ENCODE results near the gene GZMM.

Gene GZMM

GRCh38 chr19:534088-534487, 9.8 kb upstream of the GZMM start:
- H3K27me3 ChIP-seq (ENCODE audit: insufficient read depth, low read length) = no peaks in the 10 kb centered on the region
- peaks cover 39% of the 10 kb centered on the region for H3K36me3 ChIP-seq (ENCODE audit: insufficient read depth, low read length)
- no peak overlapping the region for H3K4me3 ChIP-seq (ENCODE audit: low read length)
- no peak overlapping the region for H2AFZ ChIP-seq (ENCODE audit: low read depth, low read length)
- no peaks in the 10 kb centered on the region for H3K9me3 ChIP-seq (ENCODE audit: low read length)
- peaks cover 13% of the 10 kb centered on the region for H3K4me1 ChIP-seq (ENCODE audit: insufficient read depth, low read length)

GRCh38 chr19:535017-535835, 8.6 kb upstream of the GZMM start:
- H3K36me3 ChIP-seq (ENCODE audit: insufficient read depth, low read length) = peaks cover 46% of the 10 kb centered on the region
- no peaks in the 10 kb centered on the region for H3K9me3 ChIP-seq (ENCODE audit: low read length)
- H3K27me3 ChIP-seq (ENCODE audit: insufficient read depth, low read length) = no peaks in the 10 kb centered on the region
- H2AFZ ChIP-seq (ENCODE audit: low read depth, low read length) = no peak overlapping the region
- peaks cover 13% of the 10 kb centered on the region for H3K4me1 ChIP-seq (ENCODE audit: insufficient read depth, low read length)
- H3K4me3 ChIP-seq (ENCODE audit: low read length) = no peak overlapping the region

DNA sequence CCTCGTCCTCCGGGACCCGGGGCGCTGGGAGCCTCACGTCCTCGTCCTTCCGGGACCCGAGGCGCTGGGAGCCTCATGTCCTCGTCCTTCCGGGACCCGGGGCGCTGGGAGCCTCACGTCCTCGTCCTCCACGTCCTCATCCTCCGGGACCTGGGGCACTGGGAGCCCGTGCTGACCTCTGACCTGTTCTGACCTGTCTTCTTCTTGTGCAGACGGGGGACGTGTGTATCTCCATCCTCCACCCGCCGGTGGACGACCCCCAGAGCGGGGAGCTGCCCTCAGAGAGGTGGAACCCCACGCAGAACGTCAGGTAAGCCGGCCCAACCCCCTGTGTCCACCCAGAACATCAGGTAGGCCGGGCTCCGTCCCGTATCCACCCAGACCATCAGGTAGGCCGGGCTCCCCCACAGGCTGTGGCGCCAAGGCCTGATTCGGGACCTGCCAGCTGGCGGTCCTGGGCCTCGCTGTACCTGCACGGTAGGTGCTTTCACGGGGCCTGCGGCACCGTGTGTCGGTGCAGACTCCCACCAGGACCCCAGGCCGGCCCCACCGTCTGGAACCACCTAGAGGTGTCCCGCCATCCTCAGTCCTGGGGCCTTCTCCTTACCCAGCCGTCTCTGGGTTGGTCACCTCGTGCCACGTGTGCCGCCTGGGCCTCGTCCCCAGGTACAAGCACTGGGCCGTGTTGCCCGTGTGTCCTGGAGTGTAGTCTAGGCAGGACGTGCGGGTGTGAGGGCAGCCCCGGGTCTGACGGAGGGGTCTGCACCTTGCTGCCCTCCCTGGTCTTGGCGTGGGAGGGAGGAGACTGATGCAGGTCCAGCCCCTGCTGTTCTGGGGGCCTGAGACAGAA, 7.6 kb upstream of the GZMM start:
- peaks cover 13% of the 10 kb centered on the region for H3K4me1 ChIP-seq (ENCODE audit: insufficient read depth, low read length)
- H3K36me3 ChIP-seq (ENCODE audit: insufficient read depth, low read length) = peaks cover 51% of the 10 kb centered on the region
- no peak overlapping the region for H2AFZ ChIP-seq (ENCODE audit: low read depth, low read length)
- no peaks in the 10 kb centered on the region for H3K9me3 ChIP-seq (ENCODE audit: low read length)
- no peaks in the 10 kb centered on the region for H3K27me3 ChIP-seq (ENCODE audit: insufficient read depth, low read length)
- H3K4me3 ChIP-seq (ENCODE audit: low read length) = no peak overlapping the region

GRCh38 chr19:536881-537404, 6.9 kb upstream of the GZMM start:
- Histone ChIP-seq H3K9me3 (ENCODE audit: low read length) (no peaks in the 10 kb centered on the region), H3K4me3 (ENCODE audit: low read length) (no peak overlapping the region), H3K27me3 (ENCODE audit: insufficient read depth, low read length) (no peaks in the 10 kb centered on the region), H2AFZ (ENCODE audit: low read depth, low read length) (no peak overlapping the region), H3K36me3 (ENCODE audit: insufficient read depth, low read length) (peaks cover 58% of the 10 kb centered on the region), H3K4me1 (ENCODE audit: insufficient read depth, low read length) (peaks cover 13% of the 10 kb centered on the region)

DNA sequence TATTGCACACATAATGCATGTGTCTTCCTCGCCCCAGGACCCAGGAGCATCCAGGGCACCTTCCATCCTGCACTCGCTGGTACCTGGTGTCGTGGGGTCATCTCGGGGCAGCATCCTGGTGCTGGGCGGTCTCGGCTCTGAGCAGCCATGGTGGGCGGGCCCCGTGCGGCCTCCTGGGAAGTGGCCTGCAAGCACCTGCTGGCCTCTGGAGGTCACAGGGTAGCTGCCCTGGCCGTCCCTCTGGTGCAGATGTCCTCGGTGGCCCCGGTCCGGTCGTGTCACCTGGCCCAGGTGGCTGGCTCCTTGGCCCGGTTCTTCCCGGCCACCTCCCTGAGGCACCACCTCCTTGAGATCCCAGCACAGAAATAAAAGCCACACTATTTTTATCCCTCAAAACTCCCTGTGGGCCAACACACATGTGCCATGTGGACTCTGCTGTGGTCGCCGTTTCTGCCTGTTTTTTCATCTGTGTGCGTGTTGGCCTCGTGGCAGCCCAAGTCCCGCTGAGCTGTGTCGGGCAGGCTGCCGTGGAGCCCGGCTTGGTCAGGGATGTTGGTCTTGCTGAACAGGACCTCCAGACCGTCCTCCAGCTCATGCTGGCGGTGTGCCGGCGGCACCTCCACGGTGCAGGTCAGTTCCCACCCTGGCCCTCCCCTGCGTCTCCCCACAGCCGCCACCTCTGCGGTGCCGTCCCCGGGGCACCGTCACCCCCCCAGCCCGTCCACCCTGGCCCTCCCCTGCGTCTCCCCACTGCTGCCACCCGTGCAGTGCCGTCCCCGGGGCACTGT, 5.0 kb upstream of the GZMM start:
- no peaks in the 10 kb centered on the region for H3K9me3 ChIP-seq (ENCODE audit: low read length)
- H2AFZ ChIP-seq (ENCODE audit: low read depth, low read length) = no peak overlapping the region
- H3K27me3 ChIP-seq (ENCODE audit: insufficient read depth, low read length) = no peaks in the 10 kb centered on the region
- H3K4me3 ChIP-seq (ENCODE audit: low read length) = no peak overlapping the region
- peaks cover 3% of the 10 kb centered on the region for H3K4me1 ChIP-seq (ENCODE audit: insufficient read depth, low read length)
- peaks cover 62% of the 10 kb centered on the region for H3K36me3 ChIP-seq (ENCODE audit: insufficient read depth, low read length)

GRCh38 chr19:539429-540030, 4.3 kb upstream of the GZMM start:
- Histone ChIP-seq H3K9me3 (ENCODE audit: low read length) (no peaks in the 10 kb centered on the region), H2AFZ (ENCODE audit: low read depth, low read length) (no peak overlapping the region), H3K27me3 (ENCODE audit: insufficient read depth, low read length) (no peaks in the 10 kb centered on the region), H3K36me3 (ENCODE audit: insufficient read depth, low read length) (peaks cover 61% of the 10 kb centered on the region), H3K4me3 (ENCODE audit: low read length) (no peak overlapping the region), H3K4me1 (ENCODE audit: insufficient read depth, low read length) (no peaks in the 10 kb centered on the region)

DNA sequence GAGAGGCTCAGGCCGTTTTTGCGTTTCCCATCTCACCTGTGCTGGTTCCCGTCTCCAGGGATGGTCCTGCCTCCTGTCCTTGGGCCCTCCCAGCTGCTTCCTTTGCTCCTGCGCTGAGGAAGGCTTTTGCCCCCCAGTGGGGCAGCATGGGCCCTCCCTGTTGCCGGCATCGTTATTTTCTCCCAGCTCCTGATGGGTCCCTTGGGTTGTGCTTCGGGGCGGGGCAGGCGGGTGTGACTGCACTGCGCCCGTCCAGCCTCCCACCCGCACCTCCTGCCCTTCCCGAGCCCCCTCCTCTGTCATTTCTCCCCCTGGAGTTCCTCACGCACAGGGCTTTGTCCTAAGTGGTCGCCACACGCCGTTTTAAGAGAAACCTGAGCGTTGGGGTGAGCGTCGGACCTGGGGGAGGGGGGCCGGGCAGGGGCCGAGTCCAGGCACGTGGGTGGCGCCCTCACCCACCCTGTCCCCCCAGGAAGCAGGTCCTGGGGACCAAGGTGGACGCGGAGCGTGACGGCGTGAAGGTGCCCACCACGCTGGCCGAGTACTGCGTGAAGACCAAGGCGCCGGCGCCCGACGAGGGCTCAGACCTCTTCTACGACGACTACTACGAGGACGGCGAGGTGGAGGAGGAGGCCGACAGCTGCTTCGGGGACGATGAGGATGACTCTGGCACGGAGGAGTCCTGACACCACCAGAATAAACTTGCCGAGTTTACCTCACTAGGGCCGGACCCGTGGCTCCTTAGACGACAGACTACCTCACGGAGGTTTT, 2.8 kb upstream of the GZMM start:
- H3K4me3 ChIP-seq (ENCODE audit: low read length) = no peak overlapping the region
- H2AFZ ChIP-seq (ENCODE audit: low read depth, low read length) = no peak overlapping the region
- no peaks in the 10 kb centered on the region for H3K4me1 ChIP-seq (ENCODE audit: insufficient read depth, low read length)
- no peaks in the 10 kb centered on the region for H3K27me3 ChIP-seq (ENCODE audit: insufficient read depth, low read length)
- H3K9me3 ChIP-seq (ENCODE audit: low read length) = no peaks in the 10 kb centered on the region
- peaks cover 50% of the 10 kb centered on the region for H3K36me3 ChIP-seq (ENCODE audit: insufficient read depth, low read length)

GRCh38 chr19:541699-542098, 2.2 kb upstream of the GZMM start:
- Histone ChIP-seq H3K4me1 (ENCODE audit: insufficient read depth, low read length) (no peaks in the 10 kb centered on the region), H2AFZ (ENCODE audit: low read depth, low read length) (no peak overlapping the region), H3K36me3 (ENCODE audit: insufficient read depth, low read length) (peaks cover 43% of the 10 kb centered on the region), H3K27me3 (ENCODE audit: insufficient read depth, low read length) (no peaks in the 10 kb centered on the region), H3K4me3 (ENCODE audit: low read length) (no peak overlapping the region), H3K9me3 (ENCODE audit: low read length) (no peaks in the 10 kb centered on the region)

DNA sequence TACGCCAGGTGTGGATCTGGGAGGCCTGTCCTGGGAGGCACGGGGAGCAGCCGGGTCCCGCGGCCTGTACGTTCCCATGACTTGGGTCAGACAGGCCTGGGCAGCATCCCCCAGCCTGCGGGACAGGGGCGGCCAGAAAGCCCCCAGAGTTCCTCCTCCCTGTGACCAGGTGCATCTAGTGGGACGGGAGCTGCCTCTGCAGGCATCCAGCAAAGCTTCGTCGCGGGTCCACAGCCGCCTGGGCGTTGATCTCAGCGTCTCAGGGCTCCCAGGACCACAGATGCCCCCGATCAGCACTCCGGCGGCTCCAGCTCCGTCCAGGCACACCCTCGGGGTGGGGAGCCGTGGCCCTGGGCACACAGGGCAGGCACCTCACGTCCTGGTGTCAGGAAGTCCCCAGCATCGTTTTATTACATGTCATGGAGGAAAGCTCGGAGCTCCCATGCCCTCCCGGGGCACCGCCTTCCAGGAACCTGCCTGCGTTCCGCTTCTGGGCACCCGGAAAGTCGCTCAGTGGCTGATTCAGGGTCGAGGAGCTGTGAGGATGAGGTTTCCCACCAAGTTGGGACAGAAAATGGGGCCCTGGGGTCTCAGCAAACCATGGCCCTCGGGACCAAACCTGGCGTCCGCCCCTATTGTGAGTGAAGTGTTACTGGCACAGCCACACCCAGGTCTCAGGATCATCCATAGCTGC, 1.5 kb upstream of the GZMM start:
- Histone ChIP-seq H3K9me3 (ENCODE audit: low read length) (no peaks in the 10 kb centered on the region), H3K4me1 (ENCODE audit: insufficient read depth, low read length) (no peaks in the 10 kb centered on the region), H2AFZ (ENCODE audit: low read depth, low read length) (no peak overlapping the region), H3K4me3 (ENCODE audit: low read length) (no peak overlapping the region), H3K36me3 (ENCODE audit: insufficient read depth, low read length) (peaks cover 39% of the 10 kb centered on the region), H3K27me3 (ENCODE audit: insufficient read depth, low read length) (no peaks in the 10 kb centered on the region)

DNA sequence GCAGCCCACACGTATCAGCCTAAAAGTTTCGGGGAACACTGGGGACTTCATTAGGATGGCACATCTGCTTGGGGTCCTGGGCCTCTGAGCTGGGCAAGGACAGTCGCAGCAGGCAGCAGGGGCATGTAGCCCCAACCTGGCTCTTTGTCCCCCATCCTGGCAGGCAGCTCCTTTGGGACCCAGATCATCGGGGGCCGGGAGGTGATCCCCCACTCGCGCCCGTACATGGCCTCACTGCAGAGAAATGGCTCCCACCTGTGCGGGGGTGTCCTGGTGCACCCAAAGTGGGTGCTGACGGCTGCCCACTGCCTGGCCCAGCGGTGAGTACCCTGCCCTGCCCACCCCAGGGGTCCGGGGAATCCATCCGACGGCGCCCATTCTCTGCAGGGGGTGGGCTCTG, 3.3 kb downstream of the GZMM start:
- no peak overlapping the region for H3K4me3 ChIP-seq (ENCODE audit: low read length)
- no peak overlapping the region for H2AFZ ChIP-seq (ENCODE audit: low read depth, low read length)
- H3K27me3 ChIP-seq (ENCODE audit: insufficient read depth, low read length) = no peaks in the 10 kb centered on the region

DNA sequence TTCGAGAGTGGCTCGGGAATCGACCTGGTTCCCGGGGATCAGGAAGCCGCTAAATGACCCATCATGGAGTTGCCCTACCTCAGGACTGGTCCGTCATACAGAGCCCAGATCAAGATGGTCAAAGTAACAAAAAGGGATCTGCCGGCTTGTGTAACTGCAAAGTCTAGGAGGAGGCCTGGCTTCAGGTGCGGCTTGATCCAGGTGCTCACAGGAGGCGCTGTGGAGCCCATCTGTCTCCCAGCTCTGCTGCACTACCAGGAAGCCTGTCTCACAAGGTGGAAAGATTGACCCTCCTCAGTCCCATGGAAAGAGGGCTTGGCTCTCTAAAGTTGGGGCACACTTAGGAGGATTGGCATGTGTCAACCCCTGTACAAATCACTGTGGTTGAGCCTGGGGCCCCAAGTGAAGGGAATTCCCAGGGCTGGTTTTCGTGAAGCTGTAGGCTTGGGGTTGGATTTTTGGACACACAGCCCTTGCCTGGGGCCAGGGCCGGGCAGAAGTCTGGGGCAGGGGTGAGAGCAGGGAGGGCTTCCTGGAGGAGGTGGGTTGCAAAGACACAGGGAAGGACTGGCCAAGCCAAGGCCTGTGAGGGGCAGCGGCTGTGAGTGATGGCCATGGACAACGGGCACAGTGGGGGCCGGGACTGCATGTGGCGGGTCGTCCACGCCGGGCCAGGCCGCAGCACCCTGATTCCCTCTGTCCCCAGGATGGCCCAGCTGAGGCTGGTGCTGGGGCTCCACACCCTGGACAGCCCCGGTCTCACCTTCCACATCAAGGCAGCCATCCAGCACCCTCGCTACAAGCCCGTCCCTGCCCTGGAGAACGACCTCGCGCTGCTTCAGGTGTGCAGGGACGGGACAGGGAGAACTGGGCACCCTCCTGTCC, 4.2 kb downstream of the GZMM start:
- no peaks in the 10 kb centered on the region for H3K9me3 ChIP-seq (ENCODE audit: low read length)
- H3K4me3 ChIP-seq (ENCODE audit: low read length) = no peak overlapping the region
- no peak overlapping the region for H2AFZ ChIP-seq (ENCODE audit: low read depth, low read length)
- no peaks in the 10 kb centered on the region for H3K36me3 ChIP-seq (ENCODE audit: insufficient read depth, low read length)
- H3K27me3 ChIP-seq (ENCODE audit: insufficient read depth, low read length) = no peaks in the 10 kb centered on the region
- H3K4me1 ChIP-seq (ENCODE audit: insufficient read depth, low read length) = peaks cover 4% of the 10 kb centered on the region

More for the DNA sequence above, 3.3 kb downstream of the GZMM start:
- Histone ChIP-seq H3K36me3 (ENCODE audit: insufficient read depth, low read length) (peaks cover 5% of the 10 kb centered on the region), H3K9me3 (ENCODE audit: low read length) (no peaks in the 10 kb centered on the region), H3K4me1 (ENCODE audit: insufficient read depth, low read length) (peaks cover 4% of the 10 kb centered on the region)
